HepG2 (cell line): ENCODE results near the gene TMEM258. TPM values are rescaled to one million over a fixed set of nuclear protein-coding genes. Genes with fewer than 3 reads are reported as not detected.

Experiments used
- ATF2 ChIP-seq: sonication (generic); formaldehyde crosslinking; IDR thresholded peaks from 2 replicates; pipeline ENCODE4 v1.4.0; 2020; ENCODE audit warnings: missing genetic modification reagents
- DNMT3B ChIP-seq: conservative IDR thresholded peaks from 2 replicates; pipeline ENCODE4 v1.6.1; 2016; ENCODE audit warnings: missing biosample characterization, control low read depth
- DR1 ChIP-seq: sonication (generic); formaldehyde crosslinking; IDR thresholded peaks from 2 replicates; pipeline ENCODE4 v1.8.0; 2021; ENCODE audit warnings: mild to moderate bottlenecking, missing genetic modification reagents, inconsistent platforms
- FIP1L1 ChIP-seq: fragments of 200-400 bp; formaldehyde crosslinking; IDR thresholded peaks from 2 replicates; pipeline ENCODE4 v1.6.1; 2018; ENCODE audit warnings: low read depth, mild to moderate bottlenecking, low read length, moderate library complexity, borderline replicate concordance; ENCODE audit not compliant: insufficient read depth
- HIVEP1 ChIP-seq: sonication (generic); formaldehyde crosslinking; IDR thresholded peaks from 2 replicates; pipeline ENCODE4 v1.4.0; 2020; ENCODE audit warnings: mild to moderate bottlenecking, missing genetic modification reagents
- MAF1 ChIP-seq: sonication (generic); formaldehyde crosslinking; IDR thresholded peaks from 2 replicates; pipeline ENCODE4 v1.5.0; 2020; ENCODE audit warnings: missing genetic modification reagents, borderline replicate concordance
- MED8 ChIP-seq: sonication (generic); formaldehyde crosslinking; IDR thresholded peaks from 2 replicates; pipeline ENCODE4 v1.8.1; 2023; ENCODE audit warnings: mild to moderate bottlenecking, missing genetic modification reagents; ENCODE audit not compliant: insufficient replicate concordance
- NFE2L2 ChIP-seq: fragments of 150-350 bp; IDR thresholded peaks from 2 replicates; pipeline ENCODE4 v1.6.1; 2014; ENCODE audit warnings: low read length
- NONO ChIP-seq, 2 experiments: fragments of 450-650 bp in 1 of 2; sonication (generic) in 1 of 2; formaldehyde crosslinking in 1 of 2; IDR thresholded peaks in 1 of 2; conservative IDR thresholded peaks in 1 of 2; 2 replicates each; pipeline versions ENCODE4 v1.6.1 to v1.8.0; 2017 to 2022; ENCODE audit warnings: mild to moderate bottlenecking in 1 of 2, missing genetic modification reagents in 1 of 2, moderate library complexity in 1 of 2
- SOX13 ChIP-seq, 3 experiments: fragments of 450-650 bp in 1 of 3; sonication (generic) in 1 of 3; formaldehyde crosslinking in 1 of 3; IDR thresholded peaks in 2 of 3; conservative IDR thresholded peaks in 1 of 3; 2 replicates each; pipeline versions ENCODE4 v1.5.0 to v1.6.1; 2016 to 2020; ENCODE audit warnings: antibody characterized with exemption in 1 of 3, mild to moderate bottlenecking in 1 of 3, missing compliant biosample characterization in 1 of 3, missing genetic modification reagents in 1 of 3, moderate library complexity in 1 of 3
- SP2 ChIP-seq: sonication (generic); formaldehyde crosslinking; IDR thresholded peaks from 2 replicates; pipeline ENCODE4 v1.5.1; 2020; ENCODE audit warnings: mild to moderate bottlenecking, missing genetic modification reagents
- THYN1 ChIP-seq: sonication (generic); formaldehyde crosslinking; IDR thresholded peaks from 2 replicates; pipeline ENCODE4 v1.8.1; 2023; ENCODE audit warnings: low read depth, mild to moderate bottlenecking, moderate library complexity, missing genetic modification reagents, borderline replicate concordance
- UBTF ChIP-seq: sonication (generic); formaldehyde crosslinking; IDR thresholded peaks from 2 replicates; pipeline ENCODE4 v1.4.0; 2020; ENCODE audit warnings: mild to moderate bottlenecking, missing genetic modification reagents
- ZBTB38 ChIP-seq: sonication (generic); formaldehyde crosslinking; IDR thresholded peaks from 2 replicates; pipeline ENCODE4 v1.5.1; 2020; ENCODE audit warnings: mild to moderate bottlenecking, missing genetic modification reagents
- ZFP90 ChIP-seq: sonication (generic); formaldehyde crosslinking; IDR thresholded peaks from 2 replicates; pipeline ENCODE4 v1.8.0; 2022; ENCODE audit warnings: missing genetic modification reagents, mild to moderate bottlenecking, inconsistent platforms, borderline replicate concordance
- ZNF260 ChIP-seq: sonication (generic); formaldehyde crosslinking; IDR thresholded peaks from 2 replicates; pipeline ENCODE4 v1.4.0; 2020; ENCODE audit warnings: missing genetic modification reagents, low read depth, mild to moderate bottlenecking, borderline replicate concordance
- ZNF292 ChIP-seq: sonication (generic); formaldehyde crosslinking; IDR thresholded peaks from 2 replicates; pipeline ENCODE4 v1.8.1; 2022; ENCODE audit warnings: mild to moderate bottlenecking, low read depth, missing genetic modification reagents, borderline replicate concordance
- ZNF367 ChIP-seq: sonication (generic); formaldehyde crosslinking; IDR thresholded peaks from 2 replicates; pipeline ENCODE4 v1.4.0; 2020; ENCODE audit warnings: missing genetic modification reagents, borderline replicate concordance
- ZNF674 ChIP-seq: sonication (generic); formaldehyde crosslinking; IDR thresholded peaks from 2 replicates; pipeline ENCODE4 v1.5.0; 2020; ENCODE audit warnings: low read depth, mild to moderate bottlenecking, missing genetic modification reagents
- ZNF749 ChIP-seq: sonication (generic); formaldehyde crosslinking; IDR thresholded peaks from 2 replicates; pipeline ENCODE4 v1.8.0; 2022; ENCODE audit warnings: mild to moderate bottlenecking, missing genetic modification reagents, moderate library complexity, borderline replicate concordance
- ZNF768 ChIP-seq: sonication (generic); formaldehyde crosslinking; IDR thresholded peaks from 2 replicates; pipeline ENCODE4 v1.4.0; 2020; ENCODE audit warnings: missing genetic modification reagents
- polyA plus RNA-seq, 8 experiments: library from polyadenylated mRNA; depleted of rRNA in 3 of 8; stranded (reverse) in 7 of 8; unstranded in 1 of 8; fragments of >200 nt; fragmentation: Illumina TruSeq in 4 of 8; extraction: Trizol in 4 of 8; gene quantifications; 2 replicates each; pipeline versions ENCODE4 v1.2.1 to v1.2.3, GENCODE V29; 2011 to 2016; ENCODE audit warnings: low read depth in 4 of 8, missing spikeins in 1 of 8, mixed read lengths in 1 of 8; ENCODE audit not compliant: insufficient read depth in 1 of 8
- total RNA-seq, 5 experiments: library from RNA; depleted of rRNA; stranded (reverse); fragments of >200 nt; fragmentation: Illumina TruSeq; extraction: Trizol; gene quantifications; 2 replicates each; pipeline ENCODE4 v1.2.3, GENCODE V29; 2016; ENCODE audit warnings: low read depth in 1 of 5
- TF ChIP-seq, protein P1 (sequence below): IDR thresholded peaks from 2 replicates; pipeline ENCODE4 v1.6.1; 2016
- TF ChIP-seq, protein P2 (sequence below): sonication (generic); formaldehyde crosslinking; IDR thresholded peaks from 2 replicates; pipeline ENCODE4 v1.4.0; 2020; ENCODE audit warnings: low read depth, mild to moderate bottlenecking, missing genetic modification reagents

The TMEM258 gene
- total and polyA plus RNA-seq, 2 of the 13 experiments (the other 11 are each of a cell fraction or from before 2014, with no cell fraction given) = 175 to 424 TPM

GRCh38 chr11:61816736-61817455 lies 24.5 kb upstream of the TMEM258 start, which contains the start of gene FADS1 (continued):
- TF ChIP-seq NONO (IDR thresholded peaks at IDR 0.05) (no peak), NONO (CRISPR knock-in tag; conservative IDR thresholded peaks at IDR 0.05) (peak; percentile 87), ZNF768 (CRISPR knock-in tag) (no peak), HIVEP1 (CRISPR knock-in tag) (peak; percentile 89), ZNF367 (CRISPR knock-in tag) (no peak), MAF1 (CRISPR knock-in tag) (no peak), ZBTB38 (peak; percentile 78; the same call in 1 of the 2 replicates), DR1 (peak; percentile 79), UBTF (CRISPR knock-in tag) (peak; percentile 87), ZFP90 (CRISPR knock-in tag) (peak; percentile 35; the same call in 1 of the 2 replicates), SOX13 (IDR thresholded peaks at IDR 0.05) (no peak), SOX13 (CRISPR knock-in tag; conservative IDR thresholded peaks at IDR 0.05 in 1 of 2, IDR thresholded peaks at IDR 0.05 in 1 of 2) (peak in 1 of 2 experiments; percentile 68; a peak in 2 of 4 replicates), ZNF749 (CRISPR knock-in tag) (peak; percentile 87; the same call in 1 of the 2 replicates), MED8 (CRISPR knock-in tag) (peak; percentile 89), DNMT3B (CRISPR knock-in tag) (no peak), ZNF260 (CRISPR knock-in tag) (no peak), ATF2 (peak; percentile 77), FIP1L1 (no peak), ZNF292 (CRISPR knock-in tag) (no peak), NFE2L2 (no peak), SP2 (no peak), ZNF674 (no peak), THYN1 (CRISPR knock-in tag) (no peak)
- TF ChIP-seq, protein P1, sequence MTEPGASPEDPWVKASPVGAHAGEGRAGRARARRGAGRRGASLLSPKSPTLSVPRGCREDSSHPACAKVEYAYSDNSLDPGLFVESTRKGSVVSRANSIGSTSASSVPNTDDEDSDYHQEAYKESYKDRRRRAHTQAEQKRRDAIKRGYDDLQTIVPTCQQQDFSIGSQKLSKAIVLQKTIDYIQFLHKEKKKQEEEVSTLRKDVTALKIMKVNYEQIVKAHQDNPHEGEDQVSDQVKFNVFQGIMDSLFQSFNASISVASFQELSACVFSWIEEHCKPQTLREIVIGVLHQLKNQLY (CRISPR knock-in tag) = peak; percentile 35; the same call in 1 of the 2 replicates
- TF ChIP-seq, protein P2, sequence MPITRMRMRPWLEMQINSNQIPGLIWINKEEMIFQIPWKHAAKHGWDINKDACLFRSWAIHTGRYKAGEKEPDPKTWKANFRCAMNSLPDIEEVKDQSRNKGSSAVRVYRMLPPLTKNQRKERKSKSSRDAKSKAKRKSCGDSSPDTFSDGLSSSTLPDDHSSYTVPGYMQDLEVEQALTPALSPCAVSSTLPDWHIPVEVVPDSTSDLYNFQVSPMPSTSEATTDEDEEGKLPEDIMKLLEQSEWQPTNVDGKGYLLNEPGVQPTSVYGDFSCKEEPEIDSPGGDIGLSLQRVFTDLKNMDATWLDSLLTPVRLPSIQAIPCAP (CRISPR knock-in tag) = peak; percentile 3; the same call in 1 of the 2 replicates
